Measurements from ENCODE around the gene MYL5.

The MYL5 gene

DNA sequence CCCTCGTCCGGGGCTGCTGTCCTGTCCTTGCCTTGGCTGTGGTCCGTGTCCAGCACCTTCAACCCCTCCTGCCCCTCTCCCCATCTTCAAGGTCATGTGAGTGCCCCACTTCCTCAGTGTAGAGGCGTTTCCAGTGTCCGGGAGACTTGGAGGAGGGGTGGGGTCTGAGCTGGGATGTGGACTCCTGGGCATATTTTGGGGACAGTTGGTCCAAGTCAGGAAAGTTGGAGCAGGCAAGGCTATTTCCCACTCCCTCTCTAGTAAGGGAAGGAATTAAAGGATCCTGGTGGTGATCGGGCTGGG lies 34.2 kb downstream of the MYL5 start:
- no peak for DNase-seq

GRCh38 chr4:709348-709747 lies 35.0 kb downstream of the MYL5 start:
- no peak for DNase-seq

DNA sequence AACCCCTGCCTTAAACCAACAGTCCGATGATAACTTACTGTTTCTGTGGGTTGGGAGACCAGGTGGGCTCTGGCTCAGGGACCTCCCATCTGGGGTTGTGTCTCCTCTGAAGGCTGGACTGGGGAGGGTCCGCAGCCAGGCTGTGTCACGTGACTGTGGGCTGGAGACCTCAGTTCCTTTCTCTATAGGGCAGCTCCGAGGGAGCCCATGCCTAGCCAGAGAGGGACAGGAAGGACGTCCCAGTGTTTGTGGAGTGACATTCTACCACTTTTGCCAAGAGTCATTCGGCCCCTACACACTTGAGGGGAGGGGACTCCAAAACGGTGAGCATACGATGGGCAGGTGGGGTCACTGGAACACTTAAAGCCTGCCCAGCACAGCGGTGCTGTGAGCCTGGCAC lies 35.8 kb downstream of the MYL5 start:
- no peak for DNase-seq

- DNase-seq: no peak
These were observed 36.6 kb downstream of the MYL5 start for GRCh38 chr4:710916-711315.

DNA sequence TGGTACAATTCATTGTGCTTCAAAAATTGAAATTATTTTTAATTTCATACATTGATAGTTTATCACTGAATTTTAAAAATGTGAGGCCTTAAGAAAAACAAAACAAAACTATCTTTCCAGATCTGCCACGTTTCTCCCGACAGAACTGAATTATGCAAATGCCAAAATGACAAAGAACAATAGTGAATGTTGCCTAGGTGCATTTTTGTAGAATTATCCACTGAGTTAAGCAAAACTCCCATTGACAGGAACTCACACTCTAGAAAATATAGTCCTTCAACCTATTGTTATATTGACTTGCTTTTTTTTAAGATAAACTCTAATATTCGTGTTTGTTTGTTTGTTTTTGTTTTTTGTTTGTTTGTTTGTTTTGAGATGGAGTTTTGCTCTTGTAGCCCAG lies 37.8 kb downstream of the MYL5 start:
- DNase-seq: no peak

DNA sequence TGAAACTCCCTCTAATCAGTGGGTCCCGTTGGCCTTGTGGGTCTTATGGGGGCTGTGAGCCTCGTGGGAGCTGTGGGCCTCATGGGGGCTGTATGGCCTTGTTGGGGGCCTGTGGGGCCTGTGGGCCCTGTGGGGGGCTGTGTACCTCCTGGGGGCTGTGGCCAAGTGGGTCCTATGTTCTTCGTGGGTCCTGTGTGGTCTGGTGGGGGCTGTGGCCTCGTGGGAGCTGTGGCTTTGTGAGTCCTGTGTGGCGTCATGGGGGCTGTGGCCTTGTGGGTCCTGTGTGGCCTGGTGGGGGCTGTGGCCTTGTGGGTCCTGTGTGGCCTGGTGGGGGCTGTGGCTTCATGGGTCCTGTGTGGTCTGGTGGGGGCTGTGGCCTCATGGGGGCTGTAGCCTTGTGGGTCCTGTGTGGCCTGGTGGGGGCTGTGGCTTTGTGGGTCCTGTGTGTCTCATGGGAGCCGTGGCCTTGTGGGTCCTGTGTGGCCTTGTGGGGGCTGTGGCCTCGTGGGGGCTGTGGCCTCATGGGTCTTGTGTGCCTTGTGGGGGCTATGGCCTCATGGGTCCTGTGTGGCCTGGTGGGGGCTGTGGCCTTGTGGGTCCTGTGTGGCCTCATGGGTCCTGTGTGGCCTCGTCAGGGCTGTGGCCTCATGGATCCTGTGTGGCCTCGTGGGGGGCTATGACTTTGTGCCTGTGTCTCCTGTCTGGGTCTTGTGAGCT lies 38.7 kb downstream of the MYL5 start:
- no peak for DNase-seq

DNA sequence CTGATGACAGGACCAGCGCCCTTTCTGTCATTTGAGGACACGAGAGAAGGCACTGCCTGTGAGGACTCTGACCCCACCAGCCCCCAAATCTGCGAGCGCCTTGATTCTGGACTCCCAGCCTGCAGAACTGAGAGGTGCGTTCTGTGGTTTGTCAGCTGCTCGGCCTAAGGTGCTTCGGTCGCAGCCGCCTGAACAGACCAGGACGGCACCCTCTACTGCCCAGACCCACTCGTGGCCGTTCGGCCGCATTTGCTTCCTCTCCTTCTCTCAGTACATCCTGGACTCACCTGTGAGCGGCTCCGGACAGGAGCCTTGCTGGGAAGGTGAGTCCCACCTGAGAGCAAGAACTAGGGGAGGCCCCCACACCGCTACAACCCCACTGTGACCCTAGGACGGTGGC lies 39.7 kb downstream of the MYL5 start:
- no peak for DNase-seq

DNA sequence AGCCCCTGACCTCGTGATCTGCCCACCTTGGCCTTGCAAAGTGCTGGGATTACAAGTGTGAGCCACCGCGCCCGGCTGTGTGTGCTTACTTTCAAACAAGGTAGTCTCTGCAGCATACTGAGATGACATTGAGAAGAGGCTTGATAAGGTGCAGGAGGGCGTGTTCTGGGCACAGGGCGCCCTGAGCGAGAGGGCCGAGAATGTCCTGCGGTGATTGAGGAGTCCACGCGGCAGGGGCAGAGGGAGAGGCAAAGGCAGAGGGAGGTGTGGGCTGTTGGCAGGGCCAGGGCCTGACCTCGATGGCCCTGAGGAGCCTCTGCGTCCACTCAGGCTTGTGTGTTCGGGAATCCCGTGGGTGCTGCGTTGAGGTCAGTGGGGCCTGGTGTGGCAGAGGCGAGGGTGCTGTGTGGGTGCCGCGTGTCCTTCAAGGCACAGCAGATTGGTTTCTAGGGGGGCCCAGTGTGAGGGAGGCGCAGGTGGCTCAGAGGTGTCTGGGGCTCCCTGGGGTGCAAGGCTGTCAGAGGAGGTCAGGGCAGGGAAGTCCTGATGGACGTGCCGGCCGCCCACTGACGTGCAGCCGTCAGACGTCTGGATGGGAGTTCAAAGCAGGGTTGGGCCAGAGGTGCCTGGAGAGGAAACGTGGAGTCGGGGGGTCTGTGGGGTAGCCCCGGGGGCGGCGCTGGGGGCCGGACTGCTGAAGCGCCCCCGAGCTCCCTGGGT lies 43.4 kb downstream of the MYL5 start:
- DNase-seq: no peak

DNA sequence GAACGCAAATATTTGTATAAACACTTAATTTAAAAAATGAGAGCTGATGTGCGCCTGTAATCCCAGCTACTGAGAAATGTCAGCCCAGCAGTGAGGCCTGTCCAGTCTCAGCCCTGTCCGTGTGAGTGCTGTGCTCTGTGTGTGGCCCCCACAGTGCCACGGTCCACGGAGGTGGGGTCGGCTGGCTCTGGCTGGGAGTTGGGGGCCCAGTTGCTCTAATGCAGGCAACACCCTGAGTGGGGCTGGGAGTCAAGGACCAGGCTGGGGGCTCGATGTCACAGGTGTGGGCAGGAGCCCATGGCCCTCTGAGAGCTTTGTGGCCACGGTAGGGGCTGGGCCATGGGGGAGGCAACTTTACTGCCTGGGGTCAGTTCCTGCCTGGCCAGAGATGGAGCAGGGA lies 44.1 kb downstream of the MYL5 start:
- DNase-seq: no peak

- DNase-seq: no peak
These were observed 45.9 kb downstream of the MYL5 start for GRCh38 chr4:720111-720860.

- no peak for DNase-seq
These were observed 47.2 kb downstream of the MYL5 start for GRCh38 chr4:721261-722168.

DNA sequence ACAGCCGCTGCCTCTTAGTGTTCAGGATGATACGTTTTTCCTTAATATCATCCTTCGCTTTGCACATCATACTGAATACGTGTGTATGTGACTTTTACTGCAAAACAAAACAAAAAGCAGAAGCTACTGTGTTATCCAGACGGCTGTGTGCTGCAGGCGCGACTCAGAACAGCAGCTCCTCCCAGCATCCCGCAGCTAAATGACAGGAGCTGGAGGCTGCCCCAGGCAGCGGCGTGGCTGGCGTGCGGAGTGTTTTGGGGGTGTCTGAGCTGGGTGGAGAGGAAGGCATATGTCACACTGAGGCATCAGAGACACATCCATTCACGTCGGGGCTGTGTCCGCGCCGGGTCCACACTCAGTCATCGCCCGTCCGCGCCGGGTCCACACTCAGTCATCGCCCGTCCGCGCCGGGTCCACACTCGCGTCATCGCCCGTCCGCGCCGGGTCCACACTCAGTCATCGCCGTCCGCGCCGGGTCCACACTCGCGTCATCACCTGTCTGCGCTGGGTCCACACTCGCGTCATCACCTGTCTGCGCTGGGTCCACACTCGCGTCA lies 47.9 kb downstream of the MYL5 start:
- DNase-seq: no peak

DNA sequence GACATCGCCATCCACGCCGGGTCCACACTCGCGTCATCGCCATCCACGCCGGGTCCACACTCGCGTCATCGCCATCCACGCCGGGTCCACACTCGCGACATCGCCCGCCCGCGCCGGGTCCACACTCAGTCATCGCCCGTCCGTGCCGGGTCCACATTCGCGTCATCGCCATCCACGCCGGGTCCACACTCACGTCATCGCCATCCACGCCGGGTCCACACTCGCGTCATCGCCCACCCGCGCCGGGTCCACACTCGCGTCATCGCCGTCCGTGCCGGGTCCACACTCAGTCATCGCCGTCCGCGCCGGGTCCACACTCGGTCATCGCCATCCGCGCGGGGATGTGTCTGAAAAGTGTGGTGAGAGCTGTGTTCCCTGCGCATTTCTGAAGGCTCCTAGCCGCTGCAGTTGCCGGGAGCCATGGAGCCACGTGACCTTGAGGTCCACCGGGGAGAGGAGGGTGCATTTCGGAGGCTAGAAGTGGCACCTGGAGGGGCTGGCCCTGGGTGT lies 48.6 kb downstream of the MYL5 start:
- DNase-seq: no peak

DNA sequence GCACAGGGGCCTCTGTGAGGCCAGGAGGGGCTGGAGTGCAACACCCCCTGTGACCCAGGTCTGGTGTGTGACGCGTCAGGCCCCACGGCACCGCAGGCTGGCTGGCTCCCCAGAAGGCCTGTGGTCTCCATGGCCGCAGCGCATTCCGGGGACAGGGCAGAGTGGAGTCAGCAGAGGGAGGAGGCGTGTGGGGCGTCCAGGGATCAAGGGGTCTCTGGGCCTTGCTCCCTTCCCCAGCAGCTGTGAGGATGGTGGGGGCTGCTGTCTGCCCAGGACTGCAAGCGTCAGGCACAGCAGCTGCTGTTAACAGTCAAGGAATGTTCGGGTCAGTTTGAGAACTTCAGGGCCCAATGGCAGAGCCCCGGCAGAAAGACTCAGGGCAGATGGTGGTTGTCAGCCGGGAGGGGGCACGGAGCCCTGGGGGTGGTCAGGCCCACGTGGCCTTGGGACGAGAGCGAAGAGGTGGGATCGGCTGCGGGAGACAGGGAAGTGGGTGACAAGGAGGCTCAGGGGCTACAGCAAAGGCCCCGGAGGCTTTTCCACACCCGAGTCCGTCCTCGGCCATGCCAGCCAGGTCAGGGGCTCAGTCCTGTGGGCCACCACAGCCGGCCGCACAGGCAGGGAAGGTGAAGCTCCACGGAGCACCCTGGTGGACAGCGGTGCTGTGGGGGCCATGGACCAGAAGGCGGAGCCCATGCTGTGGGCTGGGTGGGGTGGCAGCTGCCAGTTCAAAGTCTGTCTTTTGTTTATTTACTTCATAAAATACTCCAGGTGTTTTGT lies 49.6 kb downstream of the MYL5 start:
- DNase-seq: no peak

- no peak for DNase-seq
These were observed 51.3 kb downstream of the MYL5 start for GRCh38 chr4:725391-726234.

DNA sequence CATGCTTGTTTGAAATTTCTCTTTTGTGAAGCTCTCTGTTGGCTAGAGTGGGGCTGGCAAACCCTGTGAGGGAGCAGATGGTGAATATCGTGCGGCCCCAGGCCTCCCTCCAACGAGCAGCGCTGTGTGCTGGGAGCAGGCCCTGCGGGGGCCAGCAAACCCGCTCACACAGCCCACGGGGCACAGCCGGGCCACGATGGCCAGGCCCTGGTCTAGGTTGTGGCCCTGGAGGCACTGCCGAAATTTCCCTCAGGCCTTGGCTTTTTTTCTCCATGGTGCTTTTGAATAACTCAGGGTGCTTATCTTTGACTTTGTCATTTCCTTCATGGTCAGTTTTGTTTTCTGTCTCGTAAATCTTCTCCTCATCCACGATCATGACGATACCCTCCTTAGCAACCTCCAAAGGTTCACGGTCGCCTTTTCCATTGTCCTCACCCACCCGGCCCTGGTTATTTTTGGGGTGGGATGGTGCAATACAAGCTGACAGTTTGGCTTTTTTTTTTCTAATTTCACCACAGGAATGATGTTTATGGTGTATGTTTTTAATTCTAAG lies 52.0 kb downstream of the MYL5 start:
- no peak for DNase-seq

DNA sequence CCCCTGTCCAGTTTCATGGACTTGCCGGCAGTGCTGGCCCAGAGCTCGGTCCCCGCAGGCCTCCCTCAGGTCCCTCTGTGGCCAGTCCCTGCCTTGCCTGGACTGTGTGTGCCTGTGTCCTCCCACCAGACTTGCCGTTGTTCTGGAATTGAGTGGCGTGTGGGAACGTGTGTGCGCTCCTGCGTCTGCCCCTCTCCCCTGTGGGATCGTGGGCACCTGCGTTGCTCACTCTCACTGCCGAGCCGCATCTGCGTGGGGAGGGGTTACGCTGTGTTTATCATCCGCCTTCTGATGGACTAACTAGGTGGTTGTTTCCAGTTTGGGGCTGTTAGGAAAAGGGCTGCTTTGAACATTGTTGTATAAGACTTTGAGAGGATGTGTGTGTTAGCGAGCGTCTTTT lies 52.5 kb downstream of the MYL5 start:
- no peak for DNase-seq

DNA sequence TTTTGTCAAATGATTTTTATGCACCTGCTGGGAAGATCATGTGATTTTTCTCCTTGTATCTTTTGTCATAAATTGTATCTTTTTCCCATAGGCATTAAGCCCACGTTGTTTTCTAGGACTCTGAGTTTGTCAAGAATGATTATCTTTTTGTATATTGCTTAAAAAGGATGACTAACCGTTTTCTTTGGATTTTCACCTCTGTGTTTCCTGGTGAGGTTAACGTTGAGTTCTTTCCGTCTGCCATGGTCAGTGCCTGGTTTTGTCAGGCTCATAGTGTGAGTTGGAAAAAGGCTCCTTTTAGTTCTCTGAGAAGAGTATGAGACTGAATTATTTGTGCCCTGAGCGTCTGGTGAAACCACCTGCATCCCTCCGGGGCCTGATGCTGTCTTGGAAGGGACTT lies 53.2 kb downstream of the MYL5 start:
- DNase-seq: no peak

DNA sequence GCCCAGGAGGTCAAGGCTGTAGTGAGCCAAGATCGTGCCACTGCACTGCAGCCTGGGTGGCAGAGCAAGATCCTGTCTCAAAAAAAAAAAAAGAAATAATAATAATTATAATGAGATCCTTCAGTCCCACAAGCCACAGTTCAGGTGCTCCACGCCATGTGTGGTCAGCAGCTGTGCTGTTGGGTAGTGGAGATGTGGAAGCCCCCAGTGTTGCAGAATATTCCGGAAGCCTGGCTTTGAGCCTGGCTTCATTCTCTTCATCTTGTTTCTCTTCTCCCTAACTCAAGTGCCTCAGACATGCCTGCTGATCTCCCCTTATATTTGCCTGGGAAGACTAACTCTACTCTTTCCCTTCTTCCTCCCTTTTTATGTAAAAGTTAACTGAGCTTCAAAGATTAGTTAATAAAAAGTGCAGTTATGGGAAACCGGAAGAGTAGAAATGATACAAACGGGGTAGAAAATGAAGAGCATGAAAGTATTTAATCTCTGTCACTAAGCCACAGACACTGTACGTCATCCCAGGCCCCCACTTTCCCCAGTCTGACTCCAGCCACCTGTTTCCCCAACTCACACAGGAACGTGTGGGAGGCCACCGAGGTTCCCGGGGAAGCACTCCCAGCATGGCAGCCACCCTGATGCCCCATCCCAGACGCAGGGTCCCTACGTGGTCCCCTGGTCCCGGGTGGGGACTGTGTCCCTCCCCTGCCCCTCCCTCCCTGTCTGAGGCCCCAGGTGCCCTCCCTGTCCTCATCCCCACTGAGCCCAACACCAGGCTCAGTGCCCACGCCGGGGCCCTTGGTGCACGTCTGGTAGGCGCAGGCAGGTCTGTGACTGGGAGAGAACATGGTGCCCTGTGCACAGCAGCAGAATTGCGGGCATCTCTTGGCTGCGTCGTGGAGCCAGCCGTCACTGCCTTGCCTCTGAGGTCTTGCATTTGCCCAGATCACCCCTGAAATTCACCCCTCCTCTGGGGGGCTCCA lies 55.3 kb downstream of the MYL5 start:
- no peak for DNase-seq

All from activated CD4-positive, CD25-positive, alpha-beta regulatory T cell treated with anti-CD3 and anti-CD28 coated beads, Interleukin-2, amount 50 U/mL, for 72 hours (primary cell).